GM23248 (cell line): ENCODE results near the gene FADS1. TPM values are rescaled to one million over a fixed set of nuclear protein-coding genes. Genes with fewer than 3 reads are reported as not detected.

Source experiments
- DNase-seq: peaks from one replicate; pipeline ENCODE4 v3.0.0-alpha.2; 2015
- H2AFZ ChIP-seq: fragments of 200-600 bp; sonication (generic); 2 replicates; pipeline ENCODE4 v1.6.1; 2016; ENCODE audit warnings: antibody characterized with exemption
- H3F3A ChIP-seq: fragments of 200-600 bp; sonication (generic); 2 replicates; pipeline ENCODE4 v1.6.1; 2016; ENCODE audit warnings: mild to moderate bottlenecking, antibody characterized with exemption, mixed run types; ENCODE audit not compliant: insufficient read depth
- H3K27ac ChIP-seq: fragments of 200-600 bp; sonication (generic); 2 replicates; pipeline ENCODE4 v1.5.1; 2016; ENCODE audit warnings: mild to moderate bottlenecking
- H3K27me3 ChIP-seq: fragments of 200-600 bp; sonication (generic); replicated peaks from 2 replicates; pipeline ENCODE4 v1.6.1; 2016; ENCODE audit warnings: mild to moderate bottlenecking; ENCODE audit not compliant: insufficient read depth
- H3K36me3 ChIP-seq: fragments of 200-600 bp; sonication (generic); 2 replicates; pipeline ENCODE4 v1.6.1; 2016; ENCODE audit warnings: low read depth, mild to moderate bottlenecking
- H3K4me1 ChIP-seq: fragments of 200-600 bp; sonication (generic); 2 replicates; pipeline ENCODE4 v1.6.1; 2016; ENCODE audit warnings: mild to moderate bottlenecking; ENCODE audit not compliant: insufficient read depth
- H3K4me2 ChIP-seq: fragments of 200-600 bp; sonication (generic); one replicate; pipeline ENCODE4 v1.6.1; 2016; ENCODE audit warnings: mild to moderate bottlenecking; ENCODE audit not compliant: unreplicated experiment
- H3K4me3 ChIP-seq: fragments of 200-600 bp; sonication (generic); 2 replicates; pipeline ENCODE4 v1.5.1; 2016; ENCODE audit warnings: mild to moderate bottlenecking
- H3K79me2 ChIP-seq: fragments of 200-600 bp; sonication (generic); 2 replicates; pipeline ENCODE4 v1.6.1; 2016; ENCODE audit warnings: mild to moderate bottlenecking; ENCODE audit not compliant: insufficient read depth
- H3K9ac ChIP-seq: fragments of 200-600 bp; sonication (generic); 2 replicates; pipeline ENCODE4 v1.6.1; 2016; ENCODE audit warnings: mild to moderate bottlenecking
- H3K9me2 ChIP-seq: fragments of 200-600 bp; sonication (generic); 2 replicates; pipeline ENCODE4 v1.6.1; 2016; ENCODE audit warnings: mixed run types, mild to moderate bottlenecking, moderate library complexity; ENCODE audit not compliant: insufficient read depth
- H3K9me3 ChIP-seq: fragments of 200-600 bp; sonication (generic); one replicate; pipeline ENCODE4 v1.6.1; 2017; ENCODE audit warnings: low read depth
- H4K20me1 ChIP-seq: fragments of 200-600 bp; sonication (generic); 2 replicates; pipeline ENCODE4 v1.6.0; 2016; ENCODE audit not compliant: insufficient read depth
- EZH2 ChIP-seq: fragments of 200-600 bp; sonication (generic); IDR thresholded peaks from 2 replicates; pipeline ENCODE4 v1.6.1; 2018; ENCODE audit warnings: antibody characterized with exemption, mild to moderate bottlenecking; ENCODE audit not compliant: insufficient read depth, poor library complexity, severe bottlenecking
- EZH2phosphoT487 ChIP-seq: fragments of 200-600 bp; sonication (generic); IDR thresholded peaks from 2 replicates; pipeline ENCODE4 v1.6.1; 2018; ENCODE audit warnings: antibody characterized with exemption, moderate library complexity, mild to moderate bottlenecking, low read depth; ENCODE audit not compliant: insufficient read depth
- WGBS, 2 experiments: methylation state at CpG; one replicate each; pipeline ENCODE4 v1.1.6; 2015 to 2017; ENCODE audit warnings: low lambda C conversion rate in 2 of 2, low coverage in 1 of 2; ENCODE audit errors: missing lambda C conversion rate in 2 of 2; 5-methylcytosine and 5-hydroxymethylcytosine counted together
- in situ Hi-C: fragments of 300-500 bp; cut with MboI; formaldehyde crosslinking; loops from 2 replicates; pipeline ENCODE4 v1.15.0; 2020
- polyA plus RNA-seq: library from polyadenylated mRNA; unstranded; fragments of >200 nt; fragmentation: Nextera tagmentation; extraction: Ambion mirVana; gene quantifications from 2 replicates; pipeline ENCODE4 v1.2.1, GENCODE V29; 2016
- total RNA-seq: library from RNA; depleted of rRNA; stranded (reverse); fragments of >200 nt; shearing (Covaris generic); gene quantifications from 2 replicates; pipeline ENCODE4 v1.2.3, GENCODE V29; 2014

FADS1 gene
- total and polyA plus RNA-seq, 2 experiments from 2014 or later = 12.9 to 19.7 TPM

- Histone ChIP-seq H3K9me2 (no peaks in the 10 kb centered on the region), H3K79me2 (no peaks in the 10 kb centered on the region), H2AFZ (no peak overlapping the region), H3K27me3 (no peaks in the 10 kb centered on the region), H3K4me3 (no peak overlapping the region), H3K27ac (no peak overlapping the region), H3F3A (no peaks in the 10 kb centered on the region), H4K20me1 (no peaks in the 10 kb centered on the region), H3K4me1 (no peaks in the 10 kb centered on the region), H3K4me2 (no peak overlapping the region), H3K9ac (no peak overlapping the region), H3K36me3 (no peaks in the 10 kb centered on the region), H3K9me3 (no peaks in the 10 kb centered on the region)
- 65 to 70% methylated on average over 8 to 9 of the region's 9 CpGs for WGBS, 2 experiments
- in situ Hi-C loops = no loop called here
- DNase-seq = no peak
- TF ChIP-seq EZH2 (no peak), EZH2phosphoT487 (no peak)
Measured at GRCh38 chr11:61780581-61781162, 36.1 kb downstream of the FADS1 start.

- Histone ChIP-seq H3K4me1 (no peaks in the 10 kb centered on the region), H3K36me3 (no peaks in the 10 kb centered on the region), H3F3A (no peaks in the 10 kb centered on the region), H3K79me2 (no peaks in the 10 kb centered on the region), H3K9ac (no peak overlapping the region), H3K4me2 (no peak overlapping the region), H4K20me1 (no peaks in the 10 kb centered on the region), H3K4me3 (no peak overlapping the region), H3K27ac (no peak overlapping the region), H3K9me3 (no peaks in the 10 kb centered on the region), H3K9me2 (no peaks in the 10 kb centered on the region), H2AFZ (no peak overlapping the region), H3K27me3 (no peaks in the 10 kb centered on the region)
- 71 to 79% methylated on average over 14 of the region's 14 CpGs for WGBS, 2 experiments
- TF ChIP-seq EZH2 (no peak), EZH2phosphoT487 (no peak)
- in situ Hi-C loops = no loop called here
- DNase-seq = no peak
Measured at GRCh38 chr11:61779666-61780525, 36.9 kb downstream of the FADS1 start.

GRCh38 chr11:61778920-61779650 is 37.7 kb downstream of the FADS1 start:
- Histone ChIP-seq H3K27me3 (no peaks in the 10 kb centered on the region), H4K20me1 (no peaks in the 10 kb centered on the region), H3K9me2 (no peaks in the 10 kb centered on the region), H3K79me2 (no peaks in the 10 kb centered on the region), H3K27ac (no peak overlapping the region), H3K4me3 (no peak overlapping the region), H3K9ac (no peak overlapping the region), H3K4me2 (no peak overlapping the region), H3K36me3 (no peaks in the 10 kb centered on the region), H3K9me3 (no peaks in the 10 kb centered on the region), H2AFZ (no peak overlapping the region), H3F3A (no peaks in the 10 kb centered on the region), H3K4me1 (no peaks in the 10 kb centered on the region)
- in situ Hi-C loops = no loop called here
- TF ChIP-seq EZH2phosphoT487 (no peak), EZH2 (no peak)
- DNase-seq = no peak
- WGBS, 2 experiments = 78% methylated on average over 20 to 24 of the region's 24 CpGs

- no peak overlapping the region for H3K27ac ChIP-seq
- DNase-seq = no peak
- H2AFZ ChIP-seq = no peak overlapping the region
- no peaks in the 10 kb centered on the region for H3K27me3 ChIP-seq
- in situ Hi-C loops = no loop called here
- no peaks in the 10 kb centered on the region for H3K9me3 ChIP-seq
- TF ChIP-seq EZH2 (no peak), EZH2phosphoT487 (no peak)
- H3K79me2 ChIP-seq = no peaks in the 10 kb centered on the region
- H3K4me2 ChIP-seq = no peak overlapping the region
- no peak overlapping the region for H3K4me3 ChIP-seq
- WGBS, 2 experiments = 74 to 79% methylated on average over 11 of the region's 11 CpGs
- H3K9ac ChIP-seq = no peak overlapping the region
- H3K9me2 ChIP-seq = no peaks in the 10 kb centered on the region
- no peaks in the 10 kb centered on the region for H4K20me1 ChIP-seq
- H3F3A ChIP-seq = no peaks in the 10 kb centered on the region
- H3K4me1 ChIP-seq = no peaks in the 10 kb centered on the region
- no peaks in the 10 kb centered on the region for H3K36me3 ChIP-seq
Measured at GRCh38 chr11:61778357-61778886, 38.4 kb downstream of the FADS1 start.
